Measurements from ENCODE around the gene FETUB. TPM values are rescaled to one million over a fixed set of nuclear protein-coding genes. Genes with fewer than 3 reads are reported as not detected.
"Not testable (repeated sequence)": the region's sequence is repeated elsewhere in the genome, so short reads cannot be mapped to it uniquely, and the experiment has no call there.

FETUB gene
- total RNA-seq, 1 donor from 2014 or later, result not detected

DNA sequence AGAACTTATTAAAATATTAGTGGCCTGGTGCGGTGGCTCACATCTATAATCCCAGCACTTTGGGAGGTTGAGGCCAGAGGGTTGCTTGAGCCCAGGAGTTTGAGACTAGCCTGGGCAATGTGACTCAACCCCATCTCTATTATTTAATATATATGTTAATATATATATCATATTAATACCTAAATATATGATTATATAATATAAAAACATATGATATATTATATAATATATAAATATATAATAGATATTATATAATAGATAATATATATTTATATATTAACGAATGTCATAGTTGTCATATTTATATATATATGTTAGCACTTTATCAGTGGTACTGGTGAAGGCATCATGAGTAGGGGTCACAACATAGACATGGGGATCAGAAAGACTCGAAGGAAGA lies 30.9 kb downstream of the FETUB start:
- DNase-seq (ENCODE audit: low spot score), result no peak

DNA sequence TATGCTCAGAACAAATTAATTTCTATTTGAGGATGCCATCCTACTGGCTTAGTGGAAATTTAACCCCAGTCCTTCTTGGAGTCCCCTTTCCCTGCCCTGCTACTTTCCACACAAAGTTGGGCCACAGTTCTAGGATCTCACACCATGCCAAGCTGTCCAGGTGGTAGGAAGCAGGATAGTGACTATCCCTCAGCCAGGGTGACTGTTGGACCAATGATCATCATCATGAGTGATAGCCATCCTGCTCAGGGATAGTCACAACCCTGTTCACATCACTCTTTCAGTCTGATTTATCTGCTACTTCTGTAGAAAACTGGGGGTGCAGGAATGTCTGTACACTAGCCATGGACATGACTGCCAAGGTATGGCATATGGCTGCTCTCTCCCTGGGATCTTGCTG lies 38.4 kb downstream of the FETUB start:
- no peak for DNase-seq (ENCODE audit: low spot score)

GRCh38 chr3:186679151-186679550 lies 39.0 kb downstream of the FETUB start:
- no peak for DNase-seq (ENCODE audit: low spot score)

GRCh38 chr3:186680869-186681268 lies 40.7 kb downstream of the FETUB start:
- DNase-seq (ENCODE audit: low spot score), result no peak

DNA sequence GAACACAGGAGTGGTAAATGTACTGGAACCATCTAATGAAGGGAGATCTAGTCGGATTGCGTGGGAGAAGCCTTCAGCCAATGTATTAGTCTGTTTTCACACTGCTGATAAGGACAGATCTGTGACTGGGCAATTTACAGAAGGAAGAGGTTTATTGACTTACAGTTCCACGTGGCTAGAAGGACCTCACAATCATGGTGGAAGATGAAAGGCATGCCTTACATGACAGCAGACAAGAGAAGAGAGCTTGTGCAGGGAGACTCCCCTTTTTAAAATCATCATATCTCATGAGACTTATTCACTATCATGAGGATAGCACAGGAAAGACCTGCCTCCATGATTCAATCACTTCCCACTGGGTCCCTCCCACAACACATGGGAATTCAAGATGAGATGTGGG lies 42.6 kb downstream of the FETUB start:
- DNase-seq (ENCODE audit: low spot score), result no peak

DNA sequence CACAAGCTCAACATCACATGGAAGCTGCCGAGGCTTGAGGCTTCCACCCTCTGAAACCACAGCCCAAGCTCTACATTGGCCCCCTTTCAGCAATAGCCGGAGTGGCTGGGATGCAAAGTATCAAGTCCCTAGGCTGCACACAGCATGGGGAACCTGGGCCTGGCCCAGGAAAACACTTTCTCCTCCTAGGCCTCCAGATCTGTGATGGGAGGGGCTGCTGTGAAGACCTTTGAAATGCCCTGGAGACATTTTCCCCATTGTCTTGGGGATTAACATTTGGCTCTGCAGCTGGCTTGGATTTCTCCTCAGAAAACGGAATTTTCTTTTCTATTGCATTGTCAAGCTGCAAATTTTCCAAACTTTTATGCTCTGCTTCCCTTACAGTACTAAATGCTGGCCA lies 43.8 kb downstream of the FETUB start:
- DNase-seq (ENCODE audit: low spot score), result no peak

- DNase-seq (ENCODE audit: low spot score), result not testable (repeated sequence)
Observed at GRCh38 chr3:186686475-186686874, 46.3 kb downstream of the FETUB start.

DNA sequence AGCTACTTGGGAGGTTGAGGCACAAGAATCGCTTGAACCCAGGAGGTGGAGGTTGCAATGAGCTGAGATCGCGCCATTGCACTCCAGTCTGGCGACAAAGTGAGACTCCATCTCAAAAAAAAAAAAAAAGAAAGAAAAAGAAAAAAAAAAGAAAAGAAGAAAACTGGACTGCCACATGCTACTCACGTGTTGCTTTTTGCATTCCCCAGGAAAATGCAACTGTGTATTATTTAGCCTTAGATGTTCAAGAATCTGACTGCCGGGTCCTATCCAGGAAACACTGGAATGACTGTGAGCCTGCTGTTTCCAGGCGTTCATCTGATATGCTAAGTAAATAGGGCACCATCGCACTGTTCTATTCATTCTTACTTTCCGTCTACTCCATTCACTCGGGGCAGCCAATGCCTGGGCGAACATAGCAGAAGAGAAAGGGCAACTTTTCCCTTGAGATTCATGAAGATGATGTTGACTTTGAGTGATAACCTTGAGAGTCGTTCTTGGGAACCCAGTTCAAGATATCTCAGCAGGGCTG lies 47.0 kb downstream of the FETUB start:
- DNase-seq (ENCODE audit: low spot score), result no peak

GRCh38 chr3:186690304-186690703 lies 50.1 kb downstream of the FETUB start:
- not testable (repeated sequence) for DNase-seq (ENCODE audit: low spot score)

DNA sequence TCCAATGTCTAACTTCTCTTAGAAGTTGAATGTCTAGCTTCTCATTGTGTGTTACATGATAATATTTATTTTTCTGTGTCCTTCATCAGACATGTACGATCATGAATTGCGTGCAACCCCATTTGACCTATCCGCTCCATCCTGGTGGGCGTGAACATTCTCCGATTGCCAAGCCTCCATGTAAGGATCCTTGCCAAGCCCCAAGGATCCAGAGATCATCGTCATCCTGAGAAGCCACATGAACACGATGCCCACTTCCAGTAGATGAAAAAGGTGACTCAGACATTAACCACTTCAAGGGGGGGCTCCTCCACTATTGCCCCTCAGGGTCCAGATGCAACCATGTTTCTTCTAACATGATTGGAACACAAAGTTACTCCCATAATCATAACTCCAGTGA lies 51.5 kb downstream of the FETUB start:
- DNase-seq (ENCODE audit: low spot score), result no peak

DNA sequence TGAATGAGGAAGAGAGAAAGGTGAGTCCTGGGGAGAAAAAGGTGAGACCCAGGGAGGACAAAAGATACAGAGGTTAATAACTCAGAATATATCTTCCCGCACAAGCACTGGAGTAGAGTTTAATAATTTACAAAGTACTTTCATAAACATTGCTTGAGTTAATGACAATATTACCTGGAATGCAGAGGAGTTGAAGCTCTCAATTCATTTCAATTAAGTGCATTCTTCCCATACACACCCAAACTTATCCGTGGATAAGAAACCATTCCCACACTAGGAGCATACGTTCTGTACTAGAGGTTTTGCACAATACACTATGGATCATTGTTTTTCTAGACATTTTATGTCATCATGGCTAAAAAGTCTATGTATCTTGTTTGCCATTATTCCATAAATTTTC lies 53.6 kb downstream of the FETUB start:
- no peak for DNase-seq (ENCODE audit: low spot score)

GRCh38 chr3:186694288-186695032 lies 54.3 kb downstream of the FETUB start:
- DNase-seq (ENCODE audit: low spot score), result no peak

DNA sequence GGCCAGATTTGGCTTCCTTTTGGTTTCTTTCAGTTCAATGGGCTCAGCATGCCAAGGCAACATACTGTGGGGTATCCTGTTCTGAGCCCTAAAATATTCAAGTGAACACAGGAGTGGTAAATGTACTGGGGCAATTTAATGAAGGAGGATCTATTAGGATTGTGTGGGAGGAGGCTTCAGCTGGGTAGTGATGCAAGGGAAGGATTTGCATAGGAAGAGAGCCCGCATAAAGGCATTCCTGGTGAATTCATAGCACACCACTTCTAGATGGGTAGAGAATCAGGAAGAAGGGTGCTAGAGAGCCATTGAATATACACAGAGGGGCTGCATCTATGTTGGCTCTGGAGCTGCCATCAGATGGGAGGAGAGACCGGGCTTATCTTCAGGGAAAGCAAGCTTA lies 56.3 kb downstream of the FETUB start:
- no peak for DNase-seq (ENCODE audit: low spot score)

DNA sequence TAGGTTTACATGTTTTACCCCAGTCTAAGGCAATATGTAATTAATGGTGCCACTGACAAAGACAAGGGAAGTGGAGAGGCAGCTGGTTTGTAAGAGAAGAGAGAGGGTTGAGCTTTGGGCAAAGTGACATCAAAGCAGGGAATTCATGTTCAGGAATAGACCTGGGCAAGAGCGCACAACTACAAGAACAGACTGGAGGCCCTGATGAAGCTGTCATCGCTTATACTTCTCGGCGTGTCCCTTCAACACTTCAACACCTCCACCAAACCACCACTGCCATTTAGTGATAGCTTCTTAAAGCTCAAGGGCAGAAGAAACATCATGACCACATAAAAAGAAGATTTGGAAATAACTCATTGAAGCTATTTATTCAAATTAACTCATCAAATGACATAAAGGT lies 57.3 kb downstream of the FETUB start:
- DNase-seq (ENCODE audit: low spot score), result no peak

GRCh38 chr3:186700267-186700666 lies 60.1 kb downstream of the FETUB start:
- DNase-seq (ENCODE audit: low spot score), result no peak

- not testable (repeated sequence) for DNase-seq (ENCODE audit: low spot score)
Observed at GRCh38 chr3:186702451-186702850, 62.3 kb downstream of the FETUB start.

Other genes with a start within 250 kb of the FETUB start
- 3.4 TPM for gene CRYGS, start 96.0 kb upstream of the FETUB start, total RNA-seq
- gene TBCCD1, start 73.1 kb upstream of the FETUB start, total RNA-seq, result 12.0 TPM
- 30.0 TPM for gene DNAJB11, start 69.7 kb upstream of the FETUB start, total RNA-seq
- gene AHSG, start 27.3 kb upstream of the FETUB start, total RNA-seq, result not detected
- not detected for gene HRG, start 25.6 kb downstream of the FETUB start, total RNA-seq
- gene KNG1, start 77.0 kb downstream of the FETUB start, total RNA-seq, result not detected
- gene EIF4A2, start 143.2 kb downstream of the FETUB start, total RNA-seq, result 343 TPM
- 9.8 TPM for gene RFC4, start 166.1 kb downstream of the FETUB start, total RNA-seq
- 0.60 TPM for gene ADIPOQ, start 202.3 kb downstream of the FETUB start, total RNA-seq

Measured in ureter (tissue), 1 donor.